ENCODE measurements around the gene LACTB.

DNA sequence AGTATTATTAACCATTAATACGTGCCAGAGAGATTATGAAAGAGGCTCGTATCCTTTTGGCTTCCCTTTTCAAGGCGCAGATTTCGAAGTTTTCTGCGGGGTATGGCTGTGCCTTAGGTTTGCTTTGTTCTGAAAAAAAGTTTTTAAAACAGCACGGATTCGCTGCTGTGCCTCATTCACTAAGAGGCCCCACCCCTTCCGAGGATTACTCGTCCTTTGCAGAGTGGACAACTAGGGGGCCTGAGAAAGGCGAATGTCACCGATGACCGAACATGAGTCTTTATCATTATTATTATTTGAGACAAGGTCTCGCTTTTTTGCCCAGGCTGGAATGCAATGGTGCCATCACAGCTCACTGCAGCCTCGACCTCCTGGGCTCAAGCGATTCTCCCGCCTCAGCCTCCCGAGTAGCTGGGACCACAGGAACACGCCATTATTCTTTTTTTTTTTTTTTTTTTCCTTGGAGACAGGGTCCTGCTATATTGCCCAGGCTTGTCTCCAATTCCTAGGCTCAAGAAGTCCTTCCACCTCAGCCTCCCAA is 36.3 kb downstream of the LACTB start:
- TF ChIP-seq HNF4A (conservative IDR thresholded peaks at IDR 0.05), result no peak
- no peak for TF ChIP-seq CTCF (IDR thresholded peaks at IDR 0.05; ENCODE audit: low read depth, low read length, missing input control)
- TF ChIP-seq GABPA (IDR thresholded peaks at IDR 0.05 in 1 of 2, conservative IDR thresholded peaks at IDR 0.05 in 1 of 2), result no peak
- TF ChIP-seq YY1 (IDR thresholded peaks at IDR 0.05), result no peak
